ENCODE data around the gene FIBCD1.

FIBCD1 gene

DNA sequence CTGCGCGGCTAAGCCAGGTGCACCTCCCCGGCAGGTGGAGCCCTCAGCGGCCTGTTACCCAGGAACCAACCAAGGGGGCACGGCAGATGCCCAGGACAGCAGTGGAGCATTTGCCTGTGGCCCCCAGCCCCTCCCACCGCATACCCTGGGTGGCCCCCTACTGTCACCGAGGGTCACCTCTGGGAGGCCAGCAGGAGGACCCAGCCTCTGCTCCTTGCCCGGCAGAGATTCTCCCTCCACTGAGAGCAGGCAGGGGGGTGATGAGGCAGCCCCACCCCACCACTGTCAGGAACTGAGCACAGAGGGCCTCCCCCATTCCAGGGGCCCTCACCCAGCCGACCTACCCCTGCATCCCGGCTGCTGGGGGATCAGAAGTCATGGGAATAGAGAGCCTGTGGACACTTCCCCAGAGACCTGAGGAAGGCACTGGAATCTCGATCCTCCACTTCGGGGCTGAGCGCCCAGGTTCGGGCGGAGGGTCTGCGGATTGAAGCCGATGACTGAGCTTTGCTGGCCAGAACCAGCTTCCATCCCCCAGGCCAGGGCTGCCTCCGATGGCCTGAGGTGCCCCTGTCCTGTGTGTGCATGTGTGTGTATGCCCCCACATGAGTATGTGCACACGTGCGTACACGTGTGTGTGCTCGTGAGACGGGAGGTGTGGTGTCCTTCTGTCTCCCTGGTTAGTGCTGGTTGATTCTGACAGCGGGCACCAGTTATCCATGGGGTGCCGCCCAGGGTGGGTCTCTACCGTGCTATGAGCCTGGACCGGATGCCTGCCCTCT, 42.6 kb downstream of the FIBCD1 start, which contains the start of gene QRFP:
Gene QRFP (minus strand): TSS at position 580 of the 782 bp plus-strand sequence. CDS start 2,974 bp downstream, outside the sequence.
- no peak for DNase-seq (ENCODE audit: extremely low spot score)
- CTCF ChIA-PET = no interaction called here
- POLR2A ChIA-PET = no interaction called here
- TF ChIP-seq FOXK2 (IDR thresholded peaks at IDR 0.05) = no peak
- no peak for TF ChIP-seq FOXA1 (IDR thresholded peaks at IDR 0.05)
- TF ChIP-seq LEF1 (IDR thresholded peaks at IDR 0.05; ENCODE audit: borderline replicate concordance) = no peak
- TF ChIP-seq, protein P1, sequence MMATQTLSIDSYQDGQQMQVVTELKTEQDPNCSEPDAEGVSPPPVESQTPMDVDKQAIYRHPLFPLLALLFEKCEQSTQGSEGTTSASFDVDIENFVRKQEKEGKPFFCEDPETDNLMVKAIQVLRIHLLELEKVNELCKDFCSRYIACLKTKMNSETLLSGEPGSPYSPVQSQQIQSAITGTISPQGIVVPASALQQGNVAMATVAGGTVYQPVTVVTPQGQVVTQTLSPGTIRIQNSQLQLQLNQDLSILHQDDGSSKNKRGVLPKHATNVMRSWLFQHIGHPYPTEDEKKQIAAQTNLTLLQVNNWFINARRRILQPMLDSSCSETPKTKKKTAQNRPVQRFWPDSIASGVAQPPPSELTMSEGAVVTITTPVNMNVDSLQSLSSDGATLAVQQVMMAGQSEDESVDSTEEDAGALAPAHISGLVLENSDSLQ (IDR thresholded peaks at IDR 0.05) = no peak
- no peak for TF ChIP-seq NFRKB (IDR thresholded peaks at IDR 0.05)
- TF ChIP-seq BHLHE40 (IDR thresholded peaks at IDR 0.05; ENCODE audit: borderline replicate concordance) = no peak
- TF ChIP-seq SP1 (IDR thresholded peaks at IDR 0.05) = no peak
- no peak for TF ChIP-seq ARNT (IDR thresholded peaks at IDR 0.05)
- no peak for TF ChIP-seq HDGF (IDR thresholded peaks at IDR 0.05; ENCODE audit: borderline replicate concordance)
- no peak for TF ChIP-seq ZNF384 (IDR thresholded peaks at IDR 0.05)
- TF ChIP-seq TARDBP (IDR thresholded peaks at IDR 0.05) = no peak
- TF ChIP-seq SUZ12 (IDR thresholded peaks at IDR 0.05) = no peak
- no peak for TF ChIP-seq L3MBTL2 (conservative IDR thresholded peaks at IDR 0.05)
- TF ChIP-seq ELF4 (IDR thresholded peaks at IDR 0.05) = no peak

DNA sequence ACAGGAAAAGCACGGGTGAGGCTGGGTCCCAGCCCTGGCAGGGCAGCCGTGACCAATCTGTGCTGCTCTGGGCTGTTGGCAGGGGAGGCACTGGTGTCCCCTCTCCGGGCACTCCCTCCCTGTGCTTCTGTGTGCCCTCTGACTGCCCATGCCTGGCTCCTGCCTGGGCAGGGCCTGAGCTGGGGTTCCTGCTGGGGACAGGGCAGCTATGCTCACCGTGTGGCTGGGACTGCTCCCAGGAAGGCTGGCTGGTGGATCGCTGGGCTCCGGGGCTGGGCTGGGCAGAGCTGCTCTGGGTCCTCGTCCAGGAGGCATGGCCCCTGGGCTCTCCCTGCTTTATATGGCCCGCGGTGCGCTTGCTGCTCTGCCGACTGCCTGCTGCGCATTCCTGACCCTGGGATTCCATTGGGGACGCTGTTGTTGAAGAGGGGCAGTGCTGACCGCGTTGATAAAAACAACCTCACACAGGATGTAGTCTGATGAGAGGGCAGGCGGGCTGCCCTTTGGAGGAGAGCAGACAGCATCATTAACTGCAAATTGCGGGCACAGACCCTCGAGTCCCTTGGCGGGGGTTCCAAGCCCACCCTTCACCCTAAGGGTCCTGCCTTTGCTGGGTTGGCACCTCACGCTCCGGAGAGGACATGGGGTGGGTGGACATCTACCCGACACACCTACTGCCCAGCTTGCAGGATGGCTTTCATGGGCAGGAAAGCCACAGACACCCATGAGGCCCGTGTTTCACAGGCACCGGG, 43.4 kb downstream of the FIBCD1 start:
- CTCF ChIA-PET = no interaction called here
- TF ChIP-seq SP1 (IDR thresholded peaks at IDR 0.05) (no peak), CTBP1 (IDR thresholded peaks at IDR 0.05; ENCODE audit: borderline replicate concordance) (no peak), BHLHE40 (IDR thresholded peaks at IDR 0.05; ENCODE audit: borderline replicate concordance) (no peak), SUZ12 (IDR thresholded peaks at IDR 0.05) (no peak), TARDBP (IDR thresholded peaks at IDR 0.05) (no peak), ARNT (IDR thresholded peaks at IDR 0.05) (no peak), L3MBTL2 (conservative IDR thresholded peaks at IDR 0.05) (no peak)
- POLR2A ChIA-PET = no interaction called here
- DNase-seq (ENCODE audit: extremely low spot score) = no peak

DNA sequence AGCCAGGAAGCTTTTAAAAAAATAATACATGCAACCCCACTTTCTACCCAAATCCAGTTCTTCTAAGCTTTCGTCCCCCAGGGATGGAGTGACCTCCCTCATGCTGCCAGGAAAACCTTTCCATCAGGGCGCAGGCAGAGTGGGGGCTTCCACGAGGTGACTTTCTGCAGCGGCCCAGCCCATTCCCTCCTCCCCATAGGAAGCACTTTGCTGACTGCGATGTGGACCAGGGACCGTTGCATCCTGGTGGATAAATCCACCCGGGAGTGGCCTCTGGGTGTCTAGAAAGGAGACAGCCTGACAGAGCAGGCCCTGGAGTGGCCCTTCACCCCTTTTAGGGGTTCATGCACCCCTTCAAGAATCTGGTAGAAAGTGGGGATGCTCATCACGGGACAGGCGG, 44.0 kb downstream of the FIBCD1 start:
- CTCF ChIA-PET = interaction anchor here (1.1 kb wide), 1 partner anchor 30 kb away, joined by 4 read pairs; no protein-coding TSS in a partner anchor
- POLR2A ChIA-PET = no interaction called here
- no peak for TF ChIP-seq TARDBP (IDR thresholded peaks at IDR 0.05)
- TF ChIP-seq LEF1 (IDR thresholded peaks at IDR 0.05; ENCODE audit: borderline replicate concordance) = no peak
- no peak for TF ChIP-seq FOXM1 (IDR thresholded peaks at IDR 0.05; ENCODE audit: borderline replicate concordance)
- no peak for TF ChIP-seq ELF4 (IDR thresholded peaks at IDR 0.05)
- TF ChIP-seq HDGF (IDR thresholded peaks at IDR 0.05; ENCODE audit: borderline replicate concordance) = no peak
- no peak for TF ChIP-seq ARNT (IDR thresholded peaks at IDR 0.05)
- no peak for TF ChIP-seq SUZ12 (IDR thresholded peaks at IDR 0.05)
- no peak for TF ChIP-seq FOXA1 (IDR thresholded peaks at IDR 0.05)
- TF ChIP-seq SP1 (IDR thresholded peaks at IDR 0.05) = no peak
- no peak for TF ChIP-seq NFRKB (IDR thresholded peaks at IDR 0.05)
- no peak for TF ChIP-seq BHLHE40 (IDR thresholded peaks at IDR 0.05; ENCODE audit: borderline replicate concordance)
- TF ChIP-seq FOXK2 (IDR thresholded peaks at IDR 0.05) = no peak
- no peak for TF ChIP-seq ZNF384 (IDR thresholded peaks at IDR 0.05)
- TF ChIP-seq L3MBTL2 (conservative IDR thresholded peaks at IDR 0.05) = no peak
- TF ChIP-seq, protein P1 (IDR thresholded peaks at IDR 0.05) = no peak
- no peak for DNase-seq (ENCODE audit: extremely low spot score)

DNA sequence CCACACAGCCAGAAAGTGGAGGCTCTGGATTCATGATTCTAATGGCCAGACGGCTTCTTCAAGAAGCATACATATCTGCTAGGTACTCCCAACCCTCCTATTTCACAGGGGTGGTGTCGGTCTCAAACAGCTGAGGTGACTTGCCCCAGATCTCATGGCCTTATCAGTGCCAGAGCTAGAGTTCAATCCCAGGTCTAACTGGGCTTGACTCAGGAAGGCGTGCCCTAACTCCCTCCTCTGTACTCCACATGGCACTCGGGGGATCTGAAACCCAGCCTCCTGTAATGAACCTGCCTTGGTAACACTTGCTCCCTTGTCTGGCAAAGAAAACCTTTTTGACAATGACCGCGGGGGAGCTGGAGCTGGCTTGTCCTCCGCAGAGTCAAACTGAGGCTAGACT, 44.5 kb downstream of the FIBCD1 start:
- CTCF ChIA-PET = interaction anchor here (1.1 kb wide), 1 partner anchor 31 kb away, joined by 4 read pairs; no protein-coding TSS in a partner anchor
- TF ChIP-seq L3MBTL2 (conservative IDR thresholded peaks at IDR 0.05) (no peak), TARDBP (IDR thresholded peaks at IDR 0.05) (no peak)
- DNase-seq (ENCODE audit: extremely low spot score) = no peak
- POLR2A ChIA-PET = no interaction called here

DNA sequence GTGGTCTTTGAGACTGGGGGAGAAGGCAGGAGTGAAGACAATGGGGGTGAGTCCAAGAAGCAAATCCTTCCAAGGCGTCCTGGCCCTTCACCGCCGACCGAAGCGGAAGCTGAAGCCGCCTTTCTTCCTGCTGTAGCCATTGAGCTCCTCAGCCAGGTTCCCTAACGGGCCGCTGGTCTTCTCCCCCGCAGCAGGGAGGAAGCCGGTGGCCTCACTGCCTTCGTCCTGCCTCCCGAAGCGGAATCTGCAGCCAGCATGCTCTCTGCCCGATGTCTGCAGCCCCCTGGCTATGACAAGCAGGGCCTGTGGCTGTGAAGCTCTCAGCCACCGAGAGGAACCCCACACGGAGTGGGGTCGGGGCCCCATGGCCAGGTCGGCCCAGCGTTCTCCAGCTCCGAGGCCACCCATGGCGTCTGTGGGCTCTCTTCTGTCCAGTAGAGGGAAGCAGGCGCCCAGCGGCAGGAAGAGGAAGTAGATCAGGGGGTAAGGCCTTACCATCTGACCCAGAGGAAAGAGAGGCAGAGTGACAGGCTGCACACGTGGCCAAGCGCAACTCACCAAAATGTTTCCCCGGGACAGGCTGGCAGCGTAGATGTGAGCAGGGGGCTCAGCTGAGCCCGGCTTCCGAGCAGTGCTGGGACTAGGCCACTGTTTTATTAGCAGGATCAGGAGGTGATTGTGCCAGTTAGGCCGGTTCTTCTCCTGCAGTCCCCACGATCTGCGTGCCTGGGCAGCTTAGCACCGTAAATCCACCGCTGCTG, 45.5 kb downstream of the FIBCD1 start:
- DNase-seq (ENCODE audit: extremely low spot score) = no peak

More for the DNA sequence above, 45.5 kb downstream of the FIBCD1 start:
- ChIA-PET CTCF (interaction anchor here (0.6 to 1.0 kb wide), 2 partner anchors 58 to 105 kb away, joined by 3 read pairs; no protein-coding TSS in a partner anchor), POLR2A (no interaction called here)
- TF ChIP-seq CTBP1 (IDR thresholded peaks at IDR 0.05; ENCODE audit: borderline replicate concordance) (no peak), SP1 (IDR thresholded peaks at IDR 0.05) (no peak), SUZ12 (IDR thresholded peaks at IDR 0.05) (no peak), ARNT (IDR thresholded peaks at IDR 0.05) (no peak), FOXK2 (IDR thresholded peaks at IDR 0.05) (no peak), FOXM1 (IDR thresholded peaks at IDR 0.05; ENCODE audit: borderline replicate concordance) (no peak), BHLHE40 (IDR thresholded peaks at IDR 0.05; ENCODE audit: borderline replicate concordance) (no peak), FOXA1 (IDR thresholded peaks at IDR 0.05) (no peak), LEF1 (IDR thresholded peaks at IDR 0.05; ENCODE audit: borderline replicate concordance) (no peak)
- TF ChIP-seq, protein P1 (IDR thresholded peaks at IDR 0.05) = no peak
